Left lobe of liver (tissue), 2 donors: ENCODE results near the gene GRSF1. TPM values are rescaled to one million over a fixed set of nuclear protein-coding genes. Genes with fewer than 3 reads are reported as not detected.
A peak's percentile ranks its signal among the peaks of the same experiment; 100 is the strongest.
"Not testable (repeated sequence)": the region's sequence is repeated elsewhere in the genome, so short reads cannot be mapped to it uniquely, and the experiment has no call there.

ENCODE experiments used
- ATAC-seq: fragments of 200-7000 bp; cut with Tn5 transposase; one replicate; pipeline ENCODE4 v1.9.1; 2020; ENCODE audit warnings: mild to moderate bottlenecking, moderate library complexity
- DNase-seq: peaks from one replicate; pipeline ENCODE4 v3.0.0-alpha.2; 2020; ENCODE audit warnings: low spot score
- total RNA-seq: library from RNA; stranded (reverse); gene quantifications from one replicate; pipeline ENCODE4 v1.2.1, GENCODE V29; 2021
- donor health status: DM: no; HTN: no; CAD: no; lungs with moderate emphysema.
- donor health status: DM: no; HTN: yes; CAD: no.

The GRSF1 gene
- total RNA-seq, 1 donor from 2014 or later, result 24.9 TPM

DNA sequence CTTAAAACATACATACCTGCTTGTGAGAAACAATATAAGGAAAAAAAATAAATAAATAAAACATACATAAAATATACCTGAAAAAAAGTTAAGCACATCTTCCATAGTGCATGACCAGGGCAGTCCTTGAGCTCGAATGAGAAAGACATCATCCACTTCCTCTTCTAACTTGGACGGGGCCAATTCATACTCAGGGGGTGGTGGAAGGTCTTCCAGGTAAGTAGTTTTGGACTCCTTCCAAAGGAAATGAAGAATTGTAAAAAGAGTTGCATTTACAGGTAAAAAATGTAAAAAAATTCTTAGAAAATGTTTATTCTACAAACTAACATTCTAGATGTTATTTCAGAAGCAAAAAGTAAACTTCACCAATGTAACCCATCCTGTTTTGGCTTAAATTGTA lies 3.6 kb downstream of the GRSF1 start:
- no peak for DNase-seq

DNA sequence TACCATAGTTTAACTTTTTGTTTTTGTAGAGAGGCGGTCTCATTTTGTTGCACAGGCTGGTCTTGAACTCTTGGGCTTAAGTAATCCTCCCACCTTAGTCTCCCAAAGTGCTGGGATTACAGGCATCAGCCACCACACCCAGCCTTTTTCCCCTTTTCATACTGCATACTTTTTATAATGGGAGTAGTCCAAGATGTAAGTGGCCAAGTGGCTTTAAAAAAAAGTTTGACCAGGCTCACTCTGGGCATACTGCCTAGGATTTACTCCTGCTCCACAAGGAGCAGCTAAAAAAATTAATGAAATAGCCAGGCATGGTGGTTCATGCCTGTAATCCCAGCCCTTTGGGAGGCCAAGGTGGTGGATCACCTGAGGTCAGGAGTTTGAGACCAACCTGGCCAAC lies 6.0 kb downstream of the GRSF1 start:
- ATAC-seq (no peak), DNase-seq (no peak)

More for the DNA sequence above, 3.6 kb downstream of the GRSF1 start:
- no peak for ATAC-seq

DNA sequence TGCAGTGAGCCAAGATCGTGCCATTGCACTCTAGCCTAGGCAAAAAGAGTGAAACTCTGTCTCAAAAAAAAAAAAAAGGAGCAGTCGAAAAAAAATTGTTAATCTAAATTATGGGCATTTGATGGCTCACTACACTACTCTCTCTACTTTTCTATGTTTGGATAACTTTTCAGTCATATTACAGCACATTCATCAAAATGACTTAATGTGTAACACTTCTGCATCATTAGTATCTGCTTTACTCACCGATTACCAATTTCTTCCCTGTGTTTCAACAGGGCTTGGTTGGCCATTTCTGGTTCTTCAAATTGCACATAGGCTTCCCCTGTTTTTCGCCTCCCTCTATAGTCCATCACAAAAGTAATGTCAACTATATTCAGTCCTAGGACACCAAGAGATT lies 8.4 kb downstream of the GRSF1 start:
- ATAC-seq, result no peak
- no peak for DNase-seq

DNA sequence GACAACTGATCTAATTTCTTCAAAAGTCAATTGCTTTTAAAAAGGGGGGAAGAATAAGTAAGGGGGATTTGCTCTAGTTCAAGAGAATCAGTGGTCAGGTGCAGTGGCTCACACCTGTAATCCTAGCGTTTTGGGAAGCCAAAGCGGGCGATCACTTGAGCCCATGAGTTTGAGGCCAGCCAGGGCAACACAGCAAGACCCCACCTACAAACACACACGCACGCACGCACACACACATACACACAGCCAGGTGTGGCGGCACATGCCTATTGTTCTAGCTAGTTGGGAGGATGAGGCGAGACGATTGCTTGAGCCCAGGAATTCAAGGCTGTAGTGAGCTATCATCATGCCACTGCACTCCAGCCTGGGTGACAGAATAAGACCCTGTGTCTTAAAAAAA lies 9.6 kb downstream of the GRSF1 start:
- ATAC-seq (no peak), DNase-seq (no peak)

DNA sequence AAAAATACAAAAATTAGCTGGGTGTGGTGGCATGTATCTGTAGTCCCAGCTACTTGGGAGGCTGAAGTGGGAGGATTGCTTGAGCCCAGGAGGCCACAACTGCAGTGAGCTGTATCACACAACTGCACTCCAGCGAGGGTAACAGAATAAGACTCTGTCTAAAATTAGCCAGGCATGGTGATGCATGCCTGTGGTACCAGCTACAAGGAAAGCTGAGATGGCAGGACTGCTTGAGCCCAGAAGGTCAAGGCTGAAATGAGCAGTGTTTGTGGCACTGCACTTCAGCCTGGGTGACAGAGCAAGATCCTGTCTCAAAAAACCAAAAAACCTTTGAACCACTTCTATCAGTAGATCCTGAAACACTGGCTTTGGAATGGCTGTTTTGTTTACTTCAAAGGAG lies 10.2 kb downstream of the GRSF1 start:
- no peak for ATAC-seq
- no peak for DNase-seq

DNA sequence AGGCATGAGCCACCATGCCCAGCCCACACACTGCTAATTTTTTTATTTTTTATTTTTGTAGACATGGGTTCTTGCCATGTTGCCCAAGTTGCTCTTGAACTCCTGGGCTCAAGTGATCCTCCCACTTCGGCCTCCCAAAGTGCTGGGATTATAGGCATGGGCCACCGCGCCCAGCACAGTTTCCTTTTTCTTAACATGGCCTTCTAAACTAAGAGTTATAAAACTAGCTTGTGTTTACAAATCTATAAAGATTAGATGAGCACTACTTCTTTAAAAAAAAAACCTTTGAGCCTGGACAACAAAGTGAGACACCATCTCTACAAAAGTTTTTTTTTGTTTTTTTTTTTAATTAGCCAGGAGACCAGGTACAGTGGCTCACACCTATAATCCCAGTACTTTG lies 10.7 kb downstream of the GRSF1 start:
- no peak for DNase-seq
- ATAC-seq, result no peak

DNA sequence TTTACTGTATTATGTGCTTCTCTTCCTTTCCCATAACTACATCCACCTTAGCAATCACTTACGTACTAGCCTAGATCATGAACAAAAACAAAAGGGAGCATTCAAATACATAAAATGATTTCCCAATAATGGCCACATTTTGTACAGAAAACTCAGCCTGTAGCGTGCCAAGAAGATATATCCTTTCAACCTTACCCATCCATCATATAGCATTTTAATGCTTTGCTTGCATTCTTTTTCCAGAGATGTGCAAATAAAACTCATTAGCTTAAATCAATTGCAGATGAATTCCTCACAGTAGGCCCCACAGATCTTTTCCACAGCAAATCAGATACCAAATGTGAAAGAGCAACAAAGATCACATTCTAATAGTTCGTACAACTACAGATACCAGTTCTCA lies 20.8 kb downstream of the GRSF1 start:
- no peak for DNase-seq
- no peak for ATAC-seq

DNA sequence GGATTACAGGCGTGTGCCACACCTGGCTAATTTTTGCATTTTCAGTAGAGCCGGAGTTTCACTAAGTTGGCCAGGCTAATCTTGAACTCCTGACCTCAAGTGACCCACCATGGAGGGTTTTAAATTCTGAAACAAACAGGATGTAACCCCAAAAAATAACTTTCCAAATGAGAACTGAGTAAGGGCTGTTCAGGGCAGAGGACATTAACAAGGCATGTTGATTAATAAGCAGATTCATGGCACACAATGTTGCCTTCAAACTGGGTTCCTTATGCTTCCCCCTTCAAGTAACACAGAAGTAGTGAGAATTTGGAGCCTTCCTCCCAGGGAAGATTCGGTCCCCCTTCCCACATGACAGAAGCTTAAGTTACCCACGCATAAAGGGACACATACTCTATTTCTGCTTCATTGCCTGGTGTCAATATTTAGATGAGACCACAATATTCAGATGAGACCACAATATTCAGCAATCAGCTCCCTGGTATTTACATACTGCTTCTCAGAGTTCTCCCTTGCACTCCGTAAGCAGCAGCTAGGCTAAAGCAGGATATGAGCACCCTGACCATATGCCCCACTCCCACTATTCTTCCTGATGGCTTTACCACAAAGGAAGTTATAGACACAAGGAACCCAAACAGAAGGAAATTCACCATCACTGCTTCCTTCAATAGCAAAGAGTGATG lies 21.4 kb downstream of the GRSF1 start:
- ATAC-seq (no peak), DNase-seq (no peak)

DNA sequence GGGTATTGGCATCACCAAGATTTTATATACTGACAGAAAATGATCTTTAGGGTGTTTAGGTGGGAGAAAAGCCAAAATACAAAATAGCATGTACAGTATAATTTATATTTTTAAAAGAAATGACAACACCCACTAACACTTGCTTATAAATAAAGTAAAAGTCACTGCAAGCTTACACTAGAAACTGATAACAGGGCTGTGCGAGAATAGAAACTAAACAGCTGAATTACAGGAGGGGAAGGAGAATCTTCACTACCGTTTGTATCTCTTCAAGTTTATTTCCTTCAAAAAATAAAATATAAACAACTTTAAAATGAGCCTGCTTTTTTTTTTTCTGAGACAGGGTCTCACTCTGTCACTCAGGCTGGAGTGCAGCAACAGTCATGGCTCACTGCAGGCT lies 22.8 kb downstream of the GRSF1 start:
- no peak for DNase-seq
- ATAC-seq, result no peak

DNA sequence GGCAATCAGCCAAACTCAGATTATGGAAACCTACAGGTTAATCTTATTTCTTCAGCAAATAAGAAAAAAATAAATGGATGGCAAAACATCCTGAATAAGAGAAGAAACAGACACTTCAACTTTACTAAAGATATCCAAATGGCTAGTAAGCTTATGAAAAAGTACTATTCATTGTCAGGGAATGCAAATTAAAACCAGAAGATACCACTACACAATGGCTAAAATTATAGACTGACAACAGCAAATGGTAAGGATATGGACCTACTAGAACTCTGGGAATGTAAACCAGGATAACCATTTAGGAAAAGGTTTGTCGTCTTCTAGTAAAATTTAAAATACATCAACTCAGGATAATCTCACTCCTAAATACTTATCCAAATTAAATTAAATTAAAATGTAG lies 24.3 kb downstream of the GRSF1 start:
- no peak for DNase-seq
- ATAC-seq, result no peak

DNA sequence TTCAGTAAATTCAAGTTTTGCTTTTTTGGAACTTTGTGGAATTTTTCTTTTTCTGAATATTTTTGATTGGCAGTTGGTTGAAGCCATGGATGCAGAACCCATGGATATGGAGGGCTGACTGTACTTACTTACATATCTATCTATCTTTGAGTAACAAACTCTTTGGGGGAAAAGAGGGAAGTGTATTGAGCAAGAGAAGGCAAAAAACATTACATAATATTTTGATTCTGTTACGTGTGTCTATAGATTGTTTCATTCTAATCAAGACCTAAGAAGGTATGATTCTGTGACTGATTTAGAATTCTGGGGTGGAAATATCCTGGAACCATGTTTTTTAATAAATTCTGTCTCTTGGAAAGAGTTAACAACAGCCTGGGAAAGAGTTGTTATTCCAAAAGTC lies 31.5 kb downstream of the GRSF1 start:
- ATAC-seq (no peak), DNase-seq (no peak)

DNA sequence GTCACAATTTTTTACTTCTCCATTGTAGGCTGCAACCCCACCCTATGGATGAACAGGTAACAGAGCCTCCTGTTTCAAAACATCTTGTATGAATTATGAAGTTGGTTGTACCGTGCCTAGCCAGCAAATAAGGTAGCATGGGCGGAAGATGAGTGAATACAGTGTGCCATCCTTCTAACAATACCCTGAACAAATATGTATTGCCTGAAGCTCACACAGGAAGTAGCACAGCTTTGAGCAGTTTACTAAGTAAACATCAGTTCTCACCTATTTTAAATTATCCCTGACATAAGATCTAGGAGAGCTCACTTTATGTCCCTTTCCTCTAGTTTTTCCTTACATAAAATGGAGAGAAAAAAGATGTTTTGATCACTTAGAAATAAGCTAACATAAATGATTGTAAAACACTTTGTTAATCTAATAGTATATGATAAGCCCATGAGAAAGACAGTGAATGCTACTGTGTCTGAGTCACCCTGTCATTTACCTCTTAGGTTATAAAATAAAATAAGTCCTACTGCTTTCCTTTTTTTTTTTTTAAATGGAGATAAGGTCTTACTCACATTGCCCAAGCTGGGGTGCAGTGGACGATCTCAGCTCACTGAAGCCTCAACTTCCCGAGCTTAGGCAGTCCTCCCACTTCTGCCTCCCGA lies 36.6 kb downstream of the GRSF1 start:
- ATAC-seq (no peak), DNase-seq (no peak)

DNA sequence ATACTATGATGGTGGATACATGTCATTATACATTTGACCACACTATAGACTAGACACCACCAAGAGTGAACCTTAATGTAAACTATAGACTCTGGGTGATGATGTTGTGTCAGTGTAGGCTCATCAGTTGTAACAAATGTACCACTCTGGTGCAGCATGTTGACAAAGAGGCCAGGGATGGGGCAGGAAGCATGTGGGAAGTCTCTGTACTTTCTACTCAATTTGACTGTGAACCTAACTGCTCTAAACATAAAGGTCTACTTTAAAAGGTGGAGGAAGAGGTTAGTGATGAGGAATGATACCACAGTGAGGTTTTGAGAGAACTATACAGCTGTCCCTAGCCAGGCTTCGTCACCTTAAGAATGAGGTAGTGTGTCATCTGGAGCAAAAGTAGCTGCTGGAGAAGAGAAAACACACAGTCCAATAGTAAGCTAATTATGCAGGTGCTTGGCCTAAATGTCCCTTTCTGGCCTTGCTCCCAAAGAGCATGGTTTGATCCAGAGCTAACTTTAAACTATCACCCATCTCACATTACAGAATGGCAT lies 38.4 kb downstream of the GRSF1 start:
- no peak for ATAC-seq
- no peak for DNase-seq

DNA sequence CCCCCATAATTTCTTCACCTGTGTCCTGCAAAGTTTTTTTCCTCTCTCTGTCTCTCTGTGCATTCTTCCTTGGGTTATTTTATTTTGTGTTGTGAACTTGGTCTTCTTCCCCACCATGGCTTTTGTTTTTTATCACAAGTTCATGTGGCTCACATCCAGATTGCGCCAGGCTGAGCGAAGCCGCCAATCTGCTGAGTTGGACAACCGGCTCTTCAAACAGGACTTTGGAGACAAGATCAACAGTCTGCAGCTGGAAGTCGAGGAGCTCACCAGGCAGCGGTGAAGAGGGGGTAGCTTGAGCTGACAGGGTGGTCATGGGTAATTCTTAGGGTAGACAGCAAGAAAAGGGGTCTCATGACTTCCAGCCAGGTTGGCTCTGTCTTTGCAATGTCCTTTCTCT lies 46.1 kb downstream of the GRSF1 start:
- peak; percentile 93 for ATAC-seq
- DNase-seq, result peak; percentile 76

DNA sequence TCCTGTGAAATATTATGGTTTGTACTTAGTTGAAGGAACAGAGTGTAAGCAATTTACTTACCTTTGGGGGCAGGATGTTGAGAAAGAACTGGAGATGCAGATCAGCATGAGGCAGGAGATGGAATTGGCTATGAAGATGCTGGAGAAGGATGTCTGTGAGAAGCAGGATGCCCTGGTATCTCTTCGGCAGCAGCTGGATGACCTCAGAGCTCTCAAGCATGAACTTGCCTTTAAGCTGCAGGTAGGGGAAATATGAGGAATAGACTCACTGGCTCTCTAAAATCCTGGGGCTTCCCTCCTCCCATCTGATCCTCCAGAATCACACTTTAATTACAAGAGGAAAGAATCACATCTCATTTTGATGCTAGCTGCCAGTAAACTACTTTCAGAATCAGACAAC lies 51.0 kb downstream of the GRSF1 start:
- DNase-seq (no peak), ATAC-seq (no peak)

DNA sequence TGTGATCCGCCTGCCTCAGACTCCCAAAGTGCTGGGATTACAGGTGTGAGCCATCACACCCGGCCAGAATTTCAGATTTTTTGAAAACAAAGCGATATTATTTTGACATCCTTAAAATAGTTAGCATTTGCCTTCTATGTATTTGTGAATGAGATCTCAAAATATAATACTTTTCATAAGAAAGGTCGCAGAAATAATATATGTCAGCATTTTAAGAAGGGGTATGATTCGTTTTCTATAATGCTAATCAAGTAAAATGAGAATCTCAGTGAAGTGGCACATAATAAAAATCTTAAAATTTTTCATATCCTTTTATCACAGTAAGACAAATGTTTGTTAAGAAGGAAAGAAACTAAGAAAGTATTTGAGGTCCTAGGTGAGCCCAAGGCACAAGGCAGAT lies 52.2 kb downstream of the GRSF1 start:
- DNase-seq (no peak), ATAC-seq (no peak)

DNA sequence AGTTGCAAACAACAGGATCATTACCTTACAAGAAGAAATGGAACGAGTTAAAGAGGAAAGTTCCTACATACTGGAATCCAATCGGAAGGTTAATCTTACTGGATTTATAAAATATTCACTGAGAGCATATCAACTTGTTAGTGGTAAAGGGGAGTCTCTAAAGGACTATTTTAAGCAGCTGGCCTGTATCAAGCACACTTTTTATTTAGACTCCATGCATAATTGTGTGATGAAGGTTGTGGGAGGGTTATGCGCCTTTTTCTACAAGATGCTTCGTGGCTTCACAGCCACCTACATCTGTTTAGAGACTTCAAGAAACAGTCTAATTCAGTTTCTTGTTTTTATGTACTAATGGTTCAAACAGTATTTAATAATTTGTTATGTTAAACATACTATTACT lies 56.6 kb downstream of the GRSF1 start:
- no peak for DNase-seq
- no peak for ATAC-seq

DNA sequence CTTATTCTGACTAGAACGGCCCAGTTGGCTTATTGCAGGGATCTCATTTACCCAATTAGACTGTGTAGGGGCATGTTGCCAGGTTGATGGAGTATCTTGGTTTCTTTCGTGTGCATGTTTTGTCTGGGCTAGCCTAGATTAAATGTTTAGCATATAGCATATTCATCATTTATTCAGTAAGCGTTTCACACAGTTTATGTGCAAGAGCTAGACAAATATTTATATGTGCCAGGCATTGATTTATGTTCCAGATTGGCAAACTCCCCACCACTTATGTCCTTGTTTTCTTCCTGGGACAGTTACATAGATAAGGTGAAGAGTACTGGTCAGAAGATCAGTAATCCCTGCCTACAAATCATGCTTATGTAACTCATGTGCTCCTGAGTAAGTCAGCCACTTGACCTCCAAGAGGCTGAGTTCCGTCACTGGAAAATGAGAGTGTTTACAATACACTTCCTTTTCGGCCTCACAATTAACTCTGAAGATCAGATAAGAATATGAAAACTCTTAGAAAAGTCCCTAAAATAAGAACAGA lies 60.7 kb downstream of the GRSF1 start:
- ATAC-seq, result peak; percentile 93
- DNase-seq, result no peak

DNA sequence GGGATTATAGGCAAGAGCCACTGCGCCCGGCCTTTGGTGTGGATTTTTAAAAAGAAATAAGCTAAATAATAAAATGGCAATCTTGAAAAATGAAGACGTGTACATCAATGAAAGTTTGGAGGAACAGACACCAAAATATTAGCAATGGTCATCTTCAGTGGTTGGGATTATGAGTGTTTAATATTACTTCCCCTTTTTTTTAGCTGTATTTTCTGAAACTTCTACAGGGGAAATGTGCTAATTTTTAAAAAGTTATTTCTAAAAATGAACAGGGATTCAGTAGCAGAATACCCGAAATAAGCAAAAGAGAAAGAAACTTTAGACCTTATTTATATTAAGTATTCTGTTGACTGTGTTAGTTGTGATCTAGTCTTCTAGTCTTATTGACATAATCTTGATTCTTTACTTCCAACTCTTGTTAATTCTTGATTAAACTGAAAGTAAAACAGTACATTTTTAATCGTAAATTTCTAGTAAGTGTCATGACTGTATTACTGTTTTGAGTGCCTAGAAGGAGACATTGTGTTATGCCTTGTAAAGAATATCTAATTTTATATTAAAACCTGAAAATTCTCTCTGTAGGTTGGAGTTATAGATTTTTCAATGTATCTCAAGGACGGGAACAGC lies 66.6 kb downstream of the GRSF1 start:
- DNase-seq (no peak), ATAC-seq (no peak)

DNA sequence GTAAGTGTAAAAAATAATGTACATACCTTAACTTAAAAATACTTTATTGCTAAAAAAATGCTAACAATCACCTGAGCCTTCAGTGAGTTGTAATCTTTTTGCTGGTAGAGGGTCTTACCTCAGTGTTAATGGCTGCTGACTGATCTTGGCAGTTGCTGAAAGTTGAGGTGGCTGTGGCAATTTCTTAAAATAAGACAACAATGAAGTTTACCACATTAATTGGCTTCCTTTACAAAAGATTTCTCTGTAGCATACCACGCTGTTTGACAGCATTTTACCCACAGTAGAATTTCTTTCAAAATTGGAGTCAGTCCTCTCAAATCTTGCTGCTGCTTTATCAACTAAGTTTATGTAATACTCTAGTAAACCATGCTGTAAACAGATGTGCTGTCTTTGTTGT lies 70.3 kb downstream of the GRSF1 start:
- not testable (repeated sequence) for ATAC-seq, DNase-seq

DNA sequence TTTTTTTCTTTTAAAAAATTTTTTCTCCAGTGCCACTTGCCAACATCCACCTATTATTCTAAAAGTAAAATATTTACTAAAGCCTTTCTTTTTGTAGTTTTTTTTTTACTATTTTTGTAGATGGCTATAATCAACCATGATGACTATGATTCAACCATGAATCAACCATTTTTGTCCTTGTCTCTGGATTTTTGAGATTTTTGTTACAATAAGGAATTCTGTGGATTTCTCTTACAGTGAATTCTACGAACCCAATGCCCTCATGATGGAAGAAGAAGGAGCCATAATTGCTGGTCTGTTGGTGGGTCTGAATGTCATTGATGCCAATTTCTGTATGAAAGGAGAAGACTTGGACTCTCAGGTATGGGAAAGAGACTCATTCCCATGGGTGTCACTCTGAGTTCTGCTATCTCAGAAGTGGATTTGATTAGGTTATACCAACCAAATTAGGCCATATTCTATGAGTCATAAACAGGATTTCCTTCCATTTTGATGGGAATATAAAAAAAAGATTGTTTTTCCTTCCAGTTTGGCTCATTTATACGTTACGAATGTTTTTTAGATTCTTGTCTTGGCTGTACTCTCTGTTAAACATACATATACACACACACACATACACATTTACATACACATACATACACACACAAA lies 71.3 kb downstream of the GRSF1 start:
- no peak for ATAC-seq

More for the DNA sequence above, 71.3 kb downstream of the GRSF1 start:
- DNase-seq, result no peak
